Ovary (tissue), 3 donors: Measurements from ENCODE around the gene MBNL1.

ENCODE experiments used
- CTCF ChIP-seq, 3 donors: fragments of 450-650 bp in 2 of 3; fragments of 200-600 bp in 1 of 3; IDR thresholded peaks; one replicate each; pipeline versions ENCODE4 v1.5.1 to v1.8.0; 2016 to 2022; ENCODE audit warnings: antibody characterized with exemption in 3 of 3, mild to moderate bottlenecking in 1 of 3
- EP300 ChIP-seq: sonication (generic); formaldehyde crosslinking; IDR thresholded peaks from one replicate; pipeline ENCODE4 v1.6.1; 2017; ENCODE audit warnings: antibody characterized with exemption
- POLR2A ChIP-seq: fragments of 450-650 bp; IDR thresholded peaks from one replicate; pipeline ENCODE4 v1.6.1; 2017; ENCODE audit warnings: antibody characterized with exemption, mild to moderate bottlenecking, moderate library complexity
- donor health status: DM: no; HTN: no; CAD: no.

GRCh38 chr3:152384412-152384811 is 115.7 kb downstream of the MBNL1 start:
- TF ChIP-seq CTCF (IDR thresholded peaks at IDR 0.05) (no peak), POLR2A (no peak), EP300 (no peak)
